Neural progenitor cell (in vitro differentiated cells): Measurements from ENCODE around the gene SIGLEC6. TPM values are rescaled to one million over a fixed set of nuclear protein-coding genes. Genes with fewer than 3 reads are reported as not detected.

Experiments used
- DNase-seq: peaks from one replicate; pipeline ENCODE4 v3.0.0-alpha.2; 2016; ENCODE audit warnings: low spot score
- H2AFZ ChIP-seq: fragments of 200-600 bp; sonication (generic); replicated peaks from 2 replicates; pipeline ENCODE4 v1.6.1; 2016; ENCODE audit warnings: antibody characterized with exemption
- H3F3A ChIP-seq: fragments of 200-600 bp; sonication (generic); 2 replicates; pipeline ENCODE4 v1.6.1; 2016; ENCODE audit warnings: antibody characterized with exemption, low read depth
- H3K27ac ChIP-seq: fragments of 200-600 bp; sonication (generic); 2 replicates; pipeline ENCODE4 v1.5.1; 2016; ENCODE audit warnings: mild to moderate bottlenecking
- H3K27me3 ChIP-seq: fragments of 200-600 bp; sonication (generic); 2 replicates; pipeline ENCODE4 v1.6.1; 2016; ENCODE audit warnings: mild to moderate bottlenecking, moderate library complexity
- H3K36me3 ChIP-seq: fragments of 200-600 bp; sonication (generic); 2 replicates; pipeline ENCODE4 v1.5.1; 2016
- H3K4me1 ChIP-seq: fragments of 200-600 bp; sonication (generic); 2 replicates; pipeline ENCODE4 v1.6.1; 2016; ENCODE audit warnings: mixed run types
- H3K4me2 ChIP-seq: fragments of 200-600 bp; sonication (generic); 2 replicates; pipeline ENCODE4 v1.6.1; 2016
- H3K4me3 ChIP-seq: fragments of 200-600 bp; sonication (generic); 2 replicates; pipeline ENCODE4 v1.5.1; 2016
- H3K79me2 ChIP-seq: fragments of 200-600 bp; sonication (generic); 2 replicates; pipeline ENCODE4 v1.6.1; 2016; ENCODE audit warnings: low read depth
- H3K9ac ChIP-seq: fragments of 200-600 bp; sonication (generic); 2 replicates; pipeline ENCODE4 v1.6.1; 2016
- H3K9me3 ChIP-seq: fragments of 200-600 bp; sonication (generic); 2 replicates; pipeline ENCODE4 v1.5.1; 2016; ENCODE audit warnings: low read depth
- H4K20me1 ChIP-seq: fragments of 200-600 bp; sonication (generic); 2 replicates; pipeline ENCODE4 v1.6.1; 2016; ENCODE audit warnings: low read depth
- H3K27ac Mint-ChIP-seq: 3 replicates; pipeline ENCODE4 v1.8.0; 2021; ENCODE audit warnings: mixed read lengths
- H3K27me3 Mint-ChIP-seq: 2 replicates; pipeline ENCODE4 v1.8.0; 2022; ENCODE audit warnings: low read depth, mild to moderate bottlenecking, inconsistent platforms, moderate library complexity, mixed read lengths; ENCODE audit not compliant: insufficient read depth
- H3K36me3 Mint-ChIP-seq: 3 replicates; pipeline ENCODE4 v1.8.0; 2021; ENCODE audit warnings: mixed read lengths
- H3K4me1 Mint-ChIP-seq: 3 replicates; pipeline ENCODE4 v1.8.0; 2021; ENCODE audit warnings: mixed read lengths
- H3K4me3 Mint-ChIP-seq: 3 replicates; pipeline ENCODE4 v1.8.0; 2021; ENCODE audit warnings: mild to moderate bottlenecking, moderate library complexity, mixed read lengths
- H3K9me3 Mint-ChIP-seq: 3 replicates; pipeline ENCODE4 v1.8.0; 2020; ENCODE audit warnings: mixed read lengths
- CTCF ChIP-seq: fragments of 200-600 bp; sonication (generic); IDR thresholded peaks from 2 replicates; pipeline ENCODE4 v1.5.1; 2017; ENCODE audit warnings: antibody characterized with exemption, mild to moderate bottlenecking
- EZH2 ChIP-seq: fragments of 200-600 bp; sonication (generic); IDR thresholded peaks from 2 replicates; pipeline ENCODE4 v1.6.1; 2017; ENCODE audit warnings: antibody characterized with exemption, mild to moderate bottlenecking, moderate library complexity
- EZH2phosphoT487 ChIP-seq: fragments of 200-600 bp; sonication (generic); IDR thresholded peaks from 2 replicates; pipeline ENCODE4 v1.6.1; 2017; ENCODE audit warnings: antibody characterized with exemption
- total RNA-seq: library from RNA; depleted of rRNA; stranded (reverse); fragments of >200 nt; gene quantifications from 2 replicates; pipeline ENCODE4 v1.2.3, GENCODE V29; 2015; ENCODE audit warnings: low replicate concordance

The SIGLEC6 gene
- total RNA-seq, 1 donor from 2014 or later: not detected

DNA sequence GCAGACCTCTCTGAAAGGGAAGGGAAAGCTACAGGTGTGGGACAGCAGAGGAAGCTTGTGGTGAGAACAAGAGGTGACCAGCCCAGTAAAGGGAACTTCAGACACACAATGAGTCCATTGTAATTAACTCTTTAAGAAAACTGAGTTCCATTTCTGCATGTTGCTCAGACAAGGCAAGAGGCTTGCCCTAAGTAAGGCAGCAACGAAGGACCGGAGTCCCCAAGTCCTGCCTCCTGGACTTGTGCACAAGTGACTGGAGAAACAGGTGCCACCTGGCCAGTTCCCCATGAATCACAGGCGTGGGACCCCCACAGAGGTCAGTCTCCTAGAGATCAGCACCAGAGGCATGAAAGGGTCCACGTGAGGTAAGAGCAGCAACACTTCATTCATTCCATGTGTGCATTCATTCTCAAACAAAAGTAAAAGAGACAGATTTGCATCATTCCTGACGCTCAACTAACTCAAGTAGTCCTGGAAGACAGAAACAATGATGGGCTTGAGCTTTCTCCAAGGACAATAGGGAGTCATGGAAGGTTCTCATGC, 14.7 kb upstream of the SIGLEC6 start:
- H3K9me3 ChIP-seq: no peaks in the 10 kb centered on the region
- H2AFZ ChIP-seq: no peak overlapping the region
- Mint-ChIP-seq H3K36me3 (no peaks in the 10 kb centered on the region), H3K27me3 (peaks cover 10% of the 10 kb centered on the region), H3K9me3 (no peaks in the 10 kb centered on the region), H3K4me3 (no peak overlapping the region), H3K4me1 (no peaks in the 10 kb centered on the region), H3K27ac (no peak overlapping the region)
- H3F3A ChIP-seq: no peaks in the 10 kb centered on the region
- no peak overlapping the region for H3K27ac ChIP-seq
- no peaks in the 10 kb centered on the region for H3K4me1 ChIP-seq
- H3K36me3 ChIP-seq: no peaks in the 10 kb centered on the region
- H3K4me2 ChIP-seq: no peak overlapping the region
- no peaks in the 10 kb centered on the region for H3K27me3 ChIP-seq
- no peaks in the 10 kb centered on the region for H3K79me2 ChIP-seq
- H3K9ac ChIP-seq: no peak overlapping the region
- DNase-seq: no peak
- H4K20me1 ChIP-seq: no peaks in the 10 kb centered on the region
- no peak overlapping the region for H3K4me3 ChIP-seq
- TF ChIP-seq EZH2: no peak
- no peak for TF ChIP-seq EZH2phosphoT487
- no peak for TF ChIP-seq CTCF

- H3K27ac ChIP-seq: no peak overlapping the region
- no peak overlapping the region for H2AFZ ChIP-seq
- H3K9me3 ChIP-seq: no peaks in the 10 kb centered on the region
- H3K4me1 ChIP-seq: no peaks in the 10 kb centered on the region
- Mint-ChIP-seq H3K9me3 (no peaks in the 10 kb centered on the region), H3K27me3 (peaks cover 12% of the 10 kb centered on the region), H3K27ac (no peak overlapping the region), H3K4me3 (no peak overlapping the region), H3K36me3 (no peaks in the 10 kb centered on the region), H3K4me1 (no peaks in the 10 kb centered on the region)
- no peak overlapping the region for H3K9ac ChIP-seq
- H3K4me2 ChIP-seq: no peak overlapping the region
- no peaks in the 10 kb centered on the region for H3K36me3 ChIP-seq
- TF ChIP-seq EZH2phosphoT487 (no peak), CTCF (no peak), EZH2 (no peak)
- H3K79me2 ChIP-seq: no peaks in the 10 kb centered on the region
- H3K4me3 ChIP-seq: no peak overlapping the region
- H3K27me3 ChIP-seq: no peaks in the 10 kb centered on the region
- no peaks in the 10 kb centered on the region for H3F3A ChIP-seq
- DNase-seq: no peak
- H4K20me1 ChIP-seq: no peaks in the 10 kb centered on the region
Observed at GRCh38 chr19:51544038-51544437, 12.6 kb upstream of the SIGLEC6 start.

- no peak overlapping the region for H3K4me2 ChIP-seq
- no peaks in the 10 kb centered on the region for H3K4me1 ChIP-seq
- H3F3A ChIP-seq: no peaks in the 10 kb centered on the region
- no peak overlapping the region for H3K9ac ChIP-seq
- no peaks in the 10 kb centered on the region for H3K36me3 ChIP-seq
- Mint-ChIP-seq H3K4me3 (no peak overlapping the region), H3K27me3 (peaks cover 10% of the 10 kb centered on the region), H3K27ac (no peak overlapping the region), H3K9me3 (no peaks in the 10 kb centered on the region), H3K4me1 (no peaks in the 10 kb centered on the region), H3K36me3 (no peaks in the 10 kb centered on the region)
- no peak overlapping the region for H3K27ac ChIP-seq
- no peaks in the 10 kb centered on the region for H4K20me1 ChIP-seq
- no peaks in the 10 kb centered on the region for H3K9me3 ChIP-seq
- no peaks in the 10 kb centered on the region for H3K79me2 ChIP-seq
- no peaks in the 10 kb centered on the region for H3K27me3 ChIP-seq
- DNase-seq: no peak
- no peak overlapping the region for H2AFZ ChIP-seq
- no peak overlapping the region for H3K4me3 ChIP-seq
- TF ChIP-seq CTCF (no peak), EZH2phosphoT487 (no peak), EZH2 (no peak)
Observed at GRCh38 chr19:51542699-51543098, 11.2 kb upstream of the SIGLEC6 start.
